Effector memory CD4-positive, alpha-beta T cell (primary cell): Measurements from ENCODE around the gene COL25A1.

Source experiments
- DNase-seq, 3 donors: peaks; one replicate each; pipeline ENCODE4 v3.0.0-alpha.2; 2020
- H3K27ac ChIP-seq: 2 replicates; pipeline ENCODE4 v1.7.0; 2013; ENCODE audit warnings: mild to moderate bottlenecking, low read length, moderate library complexity; ENCODE audit not compliant: insufficient read depth, poor library complexity, severe bottlenecking
- H3K27me3 ChIP-seq: replicated peaks from 2 replicates; pipeline ENCODE4 v1.7.0; 2013; ENCODE audit warnings: mild to moderate bottlenecking, low read length; ENCODE audit not compliant: insufficient read depth, control insufficient read depth, poor library complexity, severe bottlenecking
- H3K36me3 ChIP-seq: 2 replicates; pipeline ENCODE4 v1.7.0; 2013; ENCODE audit warnings: mild to moderate bottlenecking, low read length, moderate library complexity; ENCODE audit not compliant: control insufficient read depth, insufficient read depth
- H3K4me1 ChIP-seq: 2 replicates; pipeline ENCODE4 v1.7.0; 2013; ENCODE audit warnings: low read length, mild to moderate bottlenecking; ENCODE audit not compliant: control insufficient read depth, insufficient read depth, poor library complexity, severe bottlenecking
- H3K4me3 ChIP-seq: 2 replicates; pipeline ENCODE4 v1.7.0; 2013; ENCODE audit warnings: low read length, low read depth, mild to moderate bottlenecking; ENCODE audit not compliant: insufficient read depth, poor library complexity, severe bottlenecking
- H3K9me3 ChIP-seq: 2 replicates; pipeline ENCODE4 v1.7.0; 2013; ENCODE audit warnings: mild to moderate bottlenecking, low read length, moderate library complexity; ENCODE audit not compliant: control insufficient read depth

COL25A1 gene

DNA sequence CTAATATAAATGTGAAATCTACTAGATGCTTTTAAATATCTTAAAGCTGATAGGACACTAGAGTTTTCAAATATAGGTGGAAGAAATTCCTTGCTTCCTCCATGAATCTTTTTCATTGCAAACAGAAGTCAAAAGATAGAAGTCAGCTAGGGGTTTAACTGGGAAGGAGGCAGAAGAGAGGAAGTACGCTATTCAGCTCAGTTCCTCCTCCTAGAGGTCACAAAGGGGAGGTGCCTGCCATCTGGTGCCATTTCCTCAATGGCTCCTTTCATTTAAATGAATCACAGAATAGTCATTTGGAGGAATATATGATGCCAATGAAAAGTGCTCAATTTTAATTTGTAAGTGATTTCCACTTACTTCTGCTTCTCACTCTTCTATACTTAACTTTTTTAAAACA is 8.5 kb downstream of the COL25A1 start:
- Histone ChIP-seq H3K4me3 (no peak overlapping the region), H3K9me3 (no peaks in the 10 kb centered on the region), H3K27me3 (peaks cover 21% of the 10 kb centered on the region), H3K4me1 (no peaks in the 10 kb centered on the region), H3K36me3 (no peaks in the 10 kb centered on the region), H3K27ac (no peak overlapping the region)
- no peak for DNase-seq

DNA sequence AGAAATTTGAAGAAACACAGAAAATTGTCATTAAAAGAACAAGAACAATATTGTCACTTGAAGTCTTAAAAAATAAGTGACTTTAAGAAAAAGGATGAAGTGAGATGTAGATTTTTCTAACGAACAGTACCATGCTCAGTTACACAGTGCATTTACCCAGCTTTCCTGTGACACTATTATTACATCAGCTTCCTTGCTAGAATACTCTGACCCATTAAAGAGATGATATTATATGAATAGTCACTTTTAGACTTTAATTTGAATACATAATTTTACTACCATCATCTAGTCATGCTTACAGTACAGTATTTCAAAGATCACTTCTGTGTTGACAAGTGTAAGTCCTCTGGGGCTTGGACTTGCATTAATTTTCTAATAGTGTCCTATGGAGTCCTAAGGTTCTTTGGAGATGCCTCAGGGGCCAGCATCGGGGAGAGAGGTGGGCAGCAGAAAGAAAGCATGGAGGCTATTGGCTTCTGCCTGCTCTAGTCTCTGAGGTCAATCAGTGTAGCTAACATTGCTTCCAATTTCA is 10.7 kb downstream of the COL25A1 start:
- Histone ChIP-seq H3K36me3 (no peaks in the 10 kb centered on the region), H3K9me3 (no peaks in the 10 kb centered on the region), H3K4me3 (no peak overlapping the region), H3K27me3 (peaks cover 8% of the 10 kb centered on the region), H3K4me1 (no peaks in the 10 kb centered on the region), H3K27ac (no peak overlapping the region)
- no peak for DNase-seq

DNA sequence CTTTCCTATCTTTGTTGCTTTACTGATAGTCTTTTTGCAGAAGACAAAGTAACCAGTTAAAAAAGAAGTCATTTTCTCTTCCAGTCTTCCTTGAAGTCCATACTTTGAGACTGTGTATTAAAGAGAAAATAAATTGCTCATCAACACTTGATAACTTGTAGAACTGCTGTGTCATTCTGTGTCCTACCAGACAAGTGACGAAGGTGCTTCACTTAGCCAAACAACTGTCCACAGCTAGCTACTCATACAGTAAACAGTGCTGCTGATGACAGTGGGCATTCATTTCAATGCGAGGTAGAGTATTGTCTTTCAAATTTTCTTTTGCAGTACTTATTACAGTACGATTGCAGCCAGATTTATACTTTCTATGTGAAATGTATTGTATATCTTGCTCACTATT is 11.5 kb downstream of the COL25A1 start:
- Histone ChIP-seq H3K27ac (no peak overlapping the region), H3K27me3 (peaks cover 4% of the 10 kb centered on the region), H3K4me3 (no peak overlapping the region), H3K4me1 (no peaks in the 10 kb centered on the region), H3K9me3 (no peaks in the 10 kb centered on the region), H3K36me3 (no peaks in the 10 kb centered on the region)
- no peak for DNase-seq

DNA sequence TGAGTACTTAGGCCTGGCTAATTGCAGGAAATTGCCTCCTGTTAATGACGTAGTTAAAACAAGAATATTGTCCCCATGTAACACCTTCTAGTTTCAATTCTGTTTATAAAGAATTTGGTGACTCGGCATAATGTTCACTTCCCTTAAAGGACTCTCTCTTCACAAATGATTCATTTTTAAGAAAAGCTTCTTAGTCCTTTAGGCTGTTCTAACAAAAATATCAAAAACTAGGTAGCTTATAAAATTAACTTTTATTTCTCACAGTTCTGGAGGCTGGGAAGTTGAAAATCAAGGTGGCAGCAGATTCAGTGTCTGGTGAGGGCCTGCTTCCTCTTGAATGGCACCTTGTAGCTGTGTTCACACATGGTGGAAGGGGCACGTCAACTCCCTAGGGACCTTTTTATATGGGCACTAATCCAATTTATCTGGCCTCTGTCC is 23.8 kb downstream of the COL25A1 start:
- Histone ChIP-seq H3K36me3 (no peaks in the 10 kb centered on the region), H3K9me3 (no peaks in the 10 kb centered on the region), H3K4me3 (no peak overlapping the region), H3K4me1 (no peaks in the 10 kb centered on the region), H3K27me3 (no peaks in the 10 kb centered on the region), H3K27ac (no peak overlapping the region)
- no peak for DNase-seq

DNA sequence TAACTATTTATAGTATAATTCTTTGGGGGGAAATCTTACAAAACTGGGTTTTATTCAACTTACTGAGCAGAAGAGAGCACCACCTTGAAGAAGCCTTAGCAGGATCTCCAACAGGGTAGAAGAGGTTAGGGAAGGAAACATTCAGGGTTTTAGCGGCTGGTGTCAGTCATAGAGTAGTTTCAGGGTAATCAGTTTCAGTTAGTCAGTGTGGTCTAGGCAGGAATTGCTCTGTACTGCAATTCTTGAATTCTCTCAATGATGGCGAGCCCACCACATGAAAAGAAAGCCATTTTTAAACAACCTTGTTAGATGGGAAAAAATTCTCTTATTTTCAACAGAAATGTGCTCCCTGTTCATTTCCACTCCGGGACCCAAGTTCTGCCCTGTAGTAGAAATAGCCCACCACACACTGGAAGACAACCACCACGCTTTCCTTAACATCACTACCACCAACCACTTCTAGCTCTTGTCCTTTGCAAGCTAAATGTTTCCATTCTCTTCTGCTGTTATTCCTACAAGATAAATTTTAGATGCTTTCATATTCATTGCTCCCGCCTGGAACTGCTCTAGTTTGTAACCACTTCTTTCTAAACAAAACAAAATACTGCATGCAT is 25.9 kb downstream of the COL25A1 start:
- DNase-seq, result no peak

DNA sequence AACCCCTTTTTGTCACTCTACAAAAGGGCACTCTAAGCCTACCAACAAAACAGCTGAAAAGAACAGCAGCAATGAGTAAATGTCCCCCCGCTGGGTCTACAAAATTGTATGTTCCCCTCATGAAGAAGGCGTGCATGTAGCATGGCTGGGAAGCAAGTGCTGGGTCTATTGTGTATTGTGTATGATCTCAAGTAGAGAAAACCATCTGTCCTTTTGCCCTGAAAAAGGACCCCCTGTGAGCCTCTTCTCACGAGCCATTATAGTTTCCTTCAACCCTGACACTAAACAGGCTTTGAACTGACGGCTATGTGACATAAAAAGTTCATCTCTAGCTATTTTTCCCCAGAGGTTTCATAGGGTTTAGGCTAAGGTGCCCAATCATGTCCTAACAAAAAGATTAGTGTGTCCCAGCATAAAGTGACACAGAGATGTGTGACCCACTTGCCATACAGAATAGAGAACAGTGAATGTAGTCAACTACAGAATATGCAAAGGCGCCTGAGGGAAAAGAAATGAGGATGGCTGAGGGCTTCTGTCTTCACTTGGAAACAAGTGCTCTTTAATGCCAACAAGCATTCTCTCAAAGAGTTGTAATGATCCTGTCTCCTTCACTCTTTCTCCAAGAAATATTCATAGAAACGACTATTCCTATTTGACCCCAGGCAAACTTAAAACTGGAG is 27.3 kb downstream of the COL25A1 start:
- H3K4me1 ChIP-seq, result no peaks in the 10 kb centered on the region
- H3K36me3 ChIP-seq, result no peaks in the 10 kb centered on the region
- H3K4me3 ChIP-seq, result no peak overlapping the region
- no peak overlapping the region for H3K27ac ChIP-seq
- H3K9me3 ChIP-seq, result no peaks in the 10 kb centered on the region
- no peaks in the 10 kb centered on the region for H3K27me3 ChIP-seq
- no peak for DNase-seq

More for the DNA sequence above, 25.9 kb downstream of the COL25A1 start:
- no peaks in the 10 kb centered on the region for H3K4me1 ChIP-seq
- no peaks in the 10 kb centered on the region for H3K36me3 ChIP-seq
- H3K27ac ChIP-seq, result no peak overlapping the region
- no peak overlapping the region for H3K4me3 ChIP-seq
- H3K27me3 ChIP-seq, result no peaks in the 10 kb centered on the region
- no peaks in the 10 kb centered on the region for H3K9me3 ChIP-seq

DNA sequence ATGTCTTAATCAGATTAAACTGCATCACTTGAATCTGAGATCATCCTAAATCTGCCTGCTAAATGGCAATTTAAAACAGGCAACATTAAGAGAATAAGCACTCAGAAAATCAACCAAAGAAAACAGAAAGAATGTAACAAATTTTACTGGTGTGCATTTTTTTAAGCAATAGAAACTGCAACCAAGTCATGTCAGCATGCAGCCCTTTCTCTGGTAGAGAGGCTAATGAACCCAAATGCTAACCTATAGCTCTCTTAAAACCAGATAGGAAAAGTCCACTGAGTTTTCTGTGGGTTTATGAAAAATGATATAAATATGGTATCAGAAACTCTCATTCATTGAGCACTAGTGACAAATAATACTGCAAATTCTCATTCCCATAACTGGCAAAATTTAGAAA is 35.6 kb downstream of the COL25A1 start:
- no peak overlapping the region for H3K27ac ChIP-seq
- no peaks in the 10 kb centered on the region for H3K36me3 ChIP-seq
- H3K9me3 ChIP-seq, result no peaks in the 10 kb centered on the region
- no peaks in the 10 kb centered on the region for H3K27me3 ChIP-seq
- no peak overlapping the region for H3K4me3 ChIP-seq
- DNase-seq, result no peak
- H3K4me1 ChIP-seq, result no peaks in the 10 kb centered on the region

DNA sequence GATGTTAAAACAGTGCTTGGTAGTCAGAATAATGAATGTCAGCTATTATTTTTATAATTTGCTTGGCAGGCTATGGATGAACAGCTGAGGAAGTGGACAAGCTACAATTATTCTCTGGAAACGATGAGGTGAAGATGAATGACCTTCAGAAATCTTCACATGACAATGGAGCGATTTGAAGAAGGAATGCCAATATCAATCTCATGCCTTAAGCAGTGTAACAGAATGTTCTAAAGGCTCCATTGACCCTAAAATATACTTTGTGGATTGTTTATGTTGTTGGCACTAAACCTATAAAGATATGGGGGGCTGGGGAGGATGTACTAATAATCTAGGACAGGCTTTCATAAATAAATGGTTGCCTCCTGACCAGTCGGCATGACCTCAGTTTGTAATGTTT is 36.2 kb downstream of the COL25A1 start:
- Histone ChIP-seq H3K27me3 (no peaks in the 10 kb centered on the region), H3K27ac (no peak overlapping the region), H3K4me3 (no peak overlapping the region), H3K9me3 (no peaks in the 10 kb centered on the region), H3K36me3 (no peaks in the 10 kb centered on the region), H3K4me1 (no peaks in the 10 kb centered on the region)
- DNase-seq, result no peak

DNA sequence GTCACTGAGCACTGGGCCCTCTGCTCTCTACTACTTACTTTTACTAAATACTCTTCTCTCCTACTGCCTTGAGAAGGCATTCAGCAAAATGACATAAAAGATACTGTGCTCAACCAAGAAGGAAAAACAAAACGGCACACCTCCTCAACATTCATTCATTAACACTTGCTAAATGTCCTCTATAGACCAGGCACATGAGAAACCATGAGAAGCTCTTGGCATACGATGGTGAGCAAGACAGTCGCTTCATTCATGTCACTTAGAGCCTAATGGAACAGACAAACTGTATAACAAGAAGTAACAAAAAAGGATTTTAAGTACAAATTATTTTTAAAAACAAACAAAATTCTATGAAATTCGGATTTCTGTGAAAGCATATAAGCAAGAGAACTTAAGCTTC is 38.7 kb downstream of the COL25A1 start:
- Histone ChIP-seq H3K9me3 (no peaks in the 10 kb centered on the region), H3K4me3 (no peak overlapping the region), H3K36me3 (no peaks in the 10 kb centered on the region), H3K4me1 (no peaks in the 10 kb centered on the region), H3K27ac (no peak overlapping the region), H3K27me3 (peaks cover 2% of the 10 kb centered on the region)
- no peak for DNase-seq

DNA sequence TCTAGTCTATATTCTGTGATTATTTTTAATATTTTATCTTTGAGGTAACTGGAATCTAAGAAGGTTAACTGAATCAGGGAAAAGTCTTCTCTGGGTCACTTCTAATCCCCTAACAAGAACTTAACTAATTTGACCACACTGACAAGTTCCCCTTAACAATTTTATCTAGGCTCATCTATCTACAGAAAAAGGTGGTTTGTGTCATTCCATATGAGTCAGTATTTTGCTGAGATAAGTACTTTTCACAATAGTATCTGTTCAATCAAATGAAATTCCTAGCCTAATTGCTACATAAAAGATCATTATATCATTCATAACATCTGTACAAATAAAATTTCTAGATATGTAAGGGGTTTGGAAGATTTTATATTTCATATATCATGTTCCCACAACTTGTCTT is 45.6 kb downstream of the COL25A1 start:
- Histone ChIP-seq H3K4me1 (no peaks in the 10 kb centered on the region), H3K4me3 (no peak overlapping the region), H3K36me3 (no peaks in the 10 kb centered on the region), H3K27me3 (peaks cover 2% of the 10 kb centered on the region), H3K9me3 (no peaks in the 10 kb centered on the region), H3K27ac (no peak overlapping the region)
- DNase-seq, result no peak
